Hematopoietic multipotent progenitor cell treated with erythropoietin and hydrocortisone succinate and interleukin-3 and kit ligand, for 8 days (in vitro differentiated cells): ENCODE data around the gene FRMD4B.

Experiments used
- DNase-seq: peaks from one replicate; pipeline ENCODE4 v3.0.0-alpha.2; 2015

FRMD4B gene

DNA sequence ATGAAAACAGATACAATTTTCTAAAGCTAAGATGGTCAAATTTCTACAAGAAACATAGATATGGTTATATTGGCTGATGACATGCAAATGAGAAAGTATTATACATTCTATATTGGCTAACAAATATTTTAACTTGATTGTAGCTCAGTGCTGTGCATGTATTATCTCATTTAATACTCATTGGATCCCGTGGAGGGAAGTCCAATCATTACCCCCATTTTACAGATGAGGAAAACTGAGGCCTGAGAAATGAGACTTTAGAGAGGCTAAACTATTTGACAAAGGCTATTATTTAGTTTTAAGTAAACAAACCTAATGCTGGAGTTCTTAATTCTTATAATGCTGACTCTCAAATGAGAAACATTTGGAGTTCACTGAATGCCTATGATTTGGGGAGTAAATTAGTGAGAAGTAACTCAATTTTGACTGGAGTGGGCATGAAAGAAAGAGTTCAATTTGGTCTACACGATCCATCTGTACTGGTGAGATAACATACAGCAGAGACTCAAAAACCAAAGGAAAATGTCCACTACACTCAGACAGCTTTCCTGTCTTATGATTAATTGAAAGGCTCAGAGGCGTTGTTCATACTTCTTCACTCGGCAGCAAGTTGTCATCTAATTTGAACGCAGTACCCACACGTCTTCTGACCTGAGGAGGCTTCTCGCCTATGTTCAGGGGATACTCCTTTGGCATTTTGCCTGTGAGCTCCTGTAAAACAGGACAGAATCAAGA is 191.3 kb downstream of the FRMD4B start:
- DNase-seq: no peak

DNA sequence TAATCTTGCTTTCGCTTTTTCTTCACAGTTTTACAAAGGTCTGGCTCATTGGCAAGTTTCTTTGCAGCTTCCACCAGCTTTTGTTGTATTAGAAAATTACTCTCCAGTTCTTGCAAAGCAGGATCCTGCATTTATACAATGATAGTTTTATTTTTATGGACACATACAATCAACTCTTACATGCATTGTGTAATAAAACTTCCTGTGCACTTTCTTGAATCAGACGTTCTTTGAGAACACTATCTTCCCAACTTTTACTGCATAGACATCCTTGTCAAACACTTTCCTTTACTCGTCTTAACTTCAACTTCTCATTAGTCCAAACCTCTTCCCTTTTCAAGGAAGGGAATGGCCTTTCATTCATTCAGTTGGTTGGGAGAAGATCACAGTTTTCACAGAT is 192.1 kb downstream of the FRMD4B start:
- DNase-seq: no peak

DNA sequence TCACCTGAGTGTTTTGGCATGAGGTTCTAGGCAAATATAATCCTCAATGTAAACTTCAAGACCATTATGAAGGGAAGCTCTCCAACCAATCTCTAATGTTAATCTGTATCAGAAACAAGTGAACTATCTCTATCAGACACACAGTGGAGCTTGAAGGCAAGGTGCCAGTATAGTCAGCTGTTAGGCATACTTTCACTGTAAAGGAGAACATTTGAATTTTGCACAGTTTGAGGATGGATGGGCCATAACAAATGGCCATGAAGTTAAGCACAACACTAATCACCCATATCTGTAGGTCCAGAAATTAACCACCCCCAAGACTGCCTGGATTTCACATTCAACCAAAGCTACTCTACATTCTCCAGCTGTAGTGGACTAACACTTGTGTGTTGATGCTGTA is 194.4 kb downstream of the FRMD4B start:
- peak; percentile 6 for DNase-seq

DNA sequence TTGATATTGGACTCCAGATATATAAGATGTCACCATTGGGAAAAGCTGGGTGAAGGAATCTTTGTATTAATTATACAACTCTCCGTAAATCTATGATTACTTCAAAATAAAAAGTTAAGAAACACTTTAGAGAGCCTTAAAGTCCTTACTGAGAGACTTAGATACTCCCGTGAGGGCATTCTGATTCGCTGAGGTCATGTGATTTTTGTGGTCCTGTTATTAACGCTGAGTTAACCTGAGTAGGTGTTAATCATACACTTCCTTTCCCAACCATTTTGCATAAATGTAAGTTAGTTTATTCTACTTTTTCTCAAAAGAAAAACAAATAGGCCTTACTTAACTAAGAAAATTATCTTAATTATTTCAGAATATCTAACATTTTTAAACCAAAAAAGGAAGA is 196.4 kb downstream of the FRMD4B start:
- DNase-seq: no peak

DNA sequence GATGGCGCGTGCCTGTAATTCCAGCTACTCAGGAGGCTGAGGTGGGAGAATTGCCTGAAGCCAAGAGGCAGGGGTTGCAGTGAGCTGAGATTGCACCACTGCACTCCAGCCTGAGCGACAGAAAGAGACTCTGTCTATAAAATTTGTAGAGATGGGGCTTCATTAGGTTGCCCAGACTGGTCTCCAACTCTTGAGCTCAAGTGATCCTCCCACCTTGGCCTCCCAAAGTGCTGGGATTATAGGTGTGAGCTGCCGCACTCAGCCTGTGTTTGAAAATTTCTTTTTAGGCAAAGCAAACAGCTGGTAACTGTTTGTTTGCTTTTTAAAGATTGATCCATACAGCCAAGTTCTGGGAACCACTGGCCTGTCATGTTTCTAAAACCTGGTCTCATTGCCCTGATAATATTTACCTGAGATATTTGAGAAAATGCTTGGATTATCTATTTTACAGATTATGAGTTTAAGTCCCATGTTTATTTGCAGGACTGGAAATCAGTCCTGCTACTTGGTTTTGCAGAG is 199.3 kb downstream of the FRMD4B start:
- no peak for DNase-seq

DNA sequence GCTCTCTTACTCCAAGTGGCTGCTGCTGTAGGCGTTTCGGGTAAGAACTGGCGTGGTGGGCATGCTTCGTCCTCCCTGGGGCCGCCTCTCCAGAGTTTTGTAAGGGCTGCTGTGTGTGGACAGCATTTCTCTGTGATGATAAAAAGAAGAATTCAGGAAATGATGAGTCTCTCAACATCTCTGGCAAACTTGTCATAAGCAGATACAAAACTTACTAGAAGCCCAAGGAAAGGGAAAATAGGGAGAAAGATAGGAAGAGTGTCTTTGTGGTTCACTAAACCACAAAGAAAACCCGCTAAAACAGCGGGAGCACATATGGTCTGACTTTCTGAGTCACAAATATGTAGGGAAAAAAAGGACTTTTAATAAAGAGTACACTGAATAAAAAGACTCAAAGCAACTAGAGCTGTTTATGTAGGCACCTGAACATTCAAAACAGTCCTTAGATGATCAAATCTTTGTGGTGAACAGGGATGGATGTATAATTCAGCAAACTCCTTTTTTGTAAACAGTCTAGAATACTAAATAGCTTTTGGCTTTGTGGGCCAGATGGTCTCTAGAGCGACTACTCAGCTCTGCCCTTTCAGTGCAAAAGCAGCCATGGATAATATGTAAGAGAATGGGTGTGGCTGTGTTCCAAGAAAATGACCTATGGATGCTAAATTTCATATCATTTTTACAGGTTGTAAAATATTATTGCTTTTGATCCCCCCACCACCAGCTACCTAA is 203.1 kb downstream of the FRMD4B start:
- no peak for DNase-seq

DNA sequence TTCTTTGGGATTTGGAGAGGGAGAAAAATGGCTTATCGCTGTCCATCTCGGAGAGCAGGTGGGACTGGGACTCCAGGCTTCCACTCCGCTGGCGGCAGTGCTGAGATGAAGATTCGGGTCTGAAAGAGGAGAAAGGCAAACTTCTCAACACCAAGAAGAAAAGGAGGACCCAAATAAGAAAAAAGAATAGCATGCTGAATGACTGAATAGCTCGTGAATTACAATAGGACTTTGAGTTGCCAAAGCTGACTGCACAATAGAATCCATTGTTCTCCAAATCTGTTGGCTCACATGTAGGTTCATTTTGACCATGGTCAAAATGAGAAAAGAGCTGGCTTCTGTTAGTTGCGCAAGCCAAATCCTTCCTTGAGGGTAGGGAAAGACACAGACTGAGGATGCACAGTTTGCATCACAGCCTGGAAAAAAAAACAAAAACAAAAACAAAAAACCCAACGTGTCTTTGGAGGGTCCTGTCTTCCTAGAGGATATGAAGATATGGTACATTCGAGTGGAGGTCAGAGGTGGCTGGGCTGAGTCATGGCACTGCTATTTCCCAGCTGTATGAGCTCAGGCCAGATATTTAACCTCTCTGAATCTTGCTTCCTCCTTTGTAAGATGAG is 204.2 kb downstream of the FRMD4B start:
- no peak for DNase-seq

DNA sequence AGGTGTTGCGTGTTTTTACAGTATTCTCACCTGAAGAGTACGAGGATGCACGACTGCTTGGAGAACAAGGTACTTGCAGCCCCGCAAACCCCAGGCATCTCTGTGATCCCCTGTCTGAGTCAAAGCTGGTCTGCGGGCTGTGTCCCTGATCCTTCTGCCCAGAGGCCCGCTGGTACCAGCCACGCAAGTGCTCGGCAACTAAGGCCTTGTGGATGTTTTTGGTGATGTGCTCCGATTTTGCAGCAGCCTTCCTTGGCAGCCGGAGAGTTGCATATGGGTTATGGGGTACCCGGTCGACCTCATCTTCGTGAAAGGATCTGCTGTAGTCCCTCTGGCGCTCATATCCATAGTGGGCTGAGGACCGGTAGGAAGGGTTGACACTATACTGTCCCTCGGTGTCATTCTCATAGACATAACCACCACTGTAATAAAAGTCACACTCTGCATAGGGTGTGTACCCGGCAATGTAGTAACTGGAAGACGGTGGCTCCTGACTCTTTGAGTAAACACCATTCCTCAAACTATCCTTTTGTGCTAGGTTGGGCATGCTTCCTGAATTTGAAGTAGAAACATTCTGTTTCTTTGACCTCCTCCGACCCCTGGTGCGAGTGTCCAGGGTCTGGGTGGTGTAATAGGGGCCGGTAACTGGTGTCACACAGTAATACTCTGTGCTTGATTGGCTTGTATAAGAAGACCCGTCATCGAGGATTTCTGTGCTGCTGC is 204.9 kb downstream of the FRMD4B start:
- DNase-seq: no peak

DNA sequence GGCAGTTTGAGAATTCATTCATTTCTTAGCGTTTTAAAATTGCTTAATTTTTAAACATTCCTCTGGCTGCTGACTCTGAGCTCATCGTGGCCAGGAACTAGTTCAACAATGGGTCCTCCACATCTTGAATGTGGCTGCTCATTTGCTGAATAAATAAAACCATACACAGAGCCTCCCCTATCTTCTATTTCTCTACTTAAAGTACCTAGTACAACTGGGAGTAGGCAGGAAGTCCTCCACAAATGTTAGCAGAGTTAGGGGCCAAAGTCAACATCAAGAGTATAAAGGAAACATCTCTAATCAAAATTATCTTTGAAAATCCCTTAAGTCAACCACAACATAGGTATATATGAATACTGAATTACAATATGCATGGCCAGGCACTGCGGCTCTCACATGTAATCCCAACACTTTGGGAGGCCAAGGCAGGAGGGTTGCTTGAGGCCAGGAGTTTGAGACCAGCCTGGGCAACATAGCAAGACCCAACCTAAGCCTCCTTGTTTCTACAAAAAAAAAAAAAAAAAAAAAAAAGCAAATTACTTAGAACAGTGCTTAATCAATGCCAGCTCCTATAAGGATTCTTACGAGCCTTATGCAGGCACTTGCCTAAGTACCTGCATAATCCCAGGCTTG is 206.0 kb downstream of the FRMD4B start:
- no peak for DNase-seq

DNA sequence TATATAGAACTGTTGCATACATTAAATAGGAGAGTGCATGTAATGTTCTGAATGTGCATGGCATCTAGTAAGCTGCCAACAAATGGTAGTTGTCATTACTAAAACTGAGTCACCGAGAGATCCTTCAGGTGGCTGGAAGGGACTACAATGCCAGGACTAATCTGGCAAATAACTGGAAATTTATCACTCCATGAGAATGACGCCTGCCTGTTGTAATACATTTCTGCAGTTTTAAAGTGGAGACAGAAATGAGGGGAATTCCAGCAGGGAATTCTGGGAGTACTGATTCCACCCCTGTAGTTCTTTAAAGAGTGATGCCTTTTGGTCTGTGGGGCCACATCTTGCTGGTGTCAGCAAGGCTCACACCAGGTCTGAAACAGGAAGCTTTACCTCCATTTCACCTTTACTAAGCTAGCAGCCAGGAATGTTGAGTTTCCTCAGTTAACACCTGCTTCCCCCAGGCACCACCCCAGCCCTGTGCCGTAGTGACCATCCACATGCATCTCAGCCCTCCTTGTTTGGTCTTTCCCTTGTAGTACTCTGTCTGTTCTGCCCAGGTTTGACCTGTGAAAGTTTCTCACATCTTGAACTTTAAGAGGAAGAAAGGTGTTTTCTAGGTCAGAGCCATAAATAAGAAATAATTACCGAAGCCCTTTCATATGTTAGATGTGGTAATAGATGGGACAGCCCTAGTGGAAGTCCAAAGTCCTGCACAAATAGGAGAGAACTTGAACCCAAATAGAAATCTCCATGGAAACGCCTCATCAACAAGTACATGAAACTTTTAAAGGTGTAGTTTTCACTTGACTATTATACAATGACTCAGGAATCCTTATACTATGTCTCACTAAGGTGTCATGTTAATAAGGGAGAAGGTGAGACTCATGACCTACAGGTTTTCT is 206.8 kb downstream of the FRMD4B start:
- DNase-seq: no peak

DNA sequence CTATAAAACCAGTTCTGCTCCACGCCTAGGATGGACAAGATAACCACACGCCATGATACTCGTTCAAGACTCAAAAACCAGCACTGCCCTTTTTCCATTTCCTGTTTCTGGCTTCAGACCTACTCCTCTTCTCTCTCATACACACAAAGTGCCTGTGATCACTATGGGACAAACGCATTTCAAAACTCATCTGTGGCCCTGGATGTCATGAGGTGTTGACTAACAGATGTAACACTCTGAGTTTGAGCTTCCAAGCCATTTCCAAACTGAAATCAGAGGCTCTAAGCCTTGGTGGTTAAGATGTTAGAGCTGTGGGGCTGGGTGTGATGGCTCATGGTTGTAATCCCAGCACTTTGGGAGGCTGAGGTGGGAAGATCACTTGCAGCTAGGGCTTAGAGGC is 207.8 kb downstream of the FRMD4B start:
- no peak for DNase-seq

DNA sequence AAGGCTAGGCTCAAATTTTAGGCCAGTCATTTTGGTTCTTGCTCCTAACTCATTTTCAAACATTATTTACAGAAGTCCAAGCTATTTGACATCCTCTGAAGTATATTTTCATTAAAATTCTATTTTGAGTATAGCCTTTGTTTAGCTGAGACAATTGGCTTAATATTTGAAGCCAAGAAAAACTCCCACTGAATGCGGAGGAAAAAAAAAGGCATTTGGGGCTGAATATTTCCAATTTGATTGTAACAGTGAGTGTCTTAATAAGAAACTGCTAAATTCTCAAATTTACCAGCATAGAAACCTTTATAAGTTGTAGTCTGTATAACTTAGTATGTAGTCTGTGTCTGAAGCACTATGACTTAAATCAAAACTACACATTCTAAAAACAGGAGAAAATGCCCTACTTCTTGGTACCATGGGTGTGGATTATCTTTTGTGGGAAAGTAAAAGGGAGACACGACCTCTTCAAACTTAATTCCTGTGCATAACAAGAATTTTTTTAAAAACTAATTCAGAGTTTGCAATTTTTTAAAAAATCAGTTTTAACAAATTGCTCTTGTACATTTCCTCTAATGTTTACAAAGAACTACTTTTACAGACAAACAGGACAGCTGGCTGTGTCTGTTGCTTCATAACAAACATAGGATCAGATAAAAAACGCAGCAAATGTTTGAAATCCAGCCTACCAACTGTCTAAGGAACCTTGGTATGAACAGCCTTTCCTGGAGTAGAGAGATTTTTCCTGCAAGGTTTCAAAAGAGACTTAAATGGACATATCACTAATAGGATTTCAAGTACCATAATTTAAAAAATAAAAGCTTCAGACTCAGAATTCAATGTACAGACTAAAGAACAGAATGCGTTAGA is 210.8 kb downstream of the FRMD4B start:
- DNase-seq: no peak

DNA sequence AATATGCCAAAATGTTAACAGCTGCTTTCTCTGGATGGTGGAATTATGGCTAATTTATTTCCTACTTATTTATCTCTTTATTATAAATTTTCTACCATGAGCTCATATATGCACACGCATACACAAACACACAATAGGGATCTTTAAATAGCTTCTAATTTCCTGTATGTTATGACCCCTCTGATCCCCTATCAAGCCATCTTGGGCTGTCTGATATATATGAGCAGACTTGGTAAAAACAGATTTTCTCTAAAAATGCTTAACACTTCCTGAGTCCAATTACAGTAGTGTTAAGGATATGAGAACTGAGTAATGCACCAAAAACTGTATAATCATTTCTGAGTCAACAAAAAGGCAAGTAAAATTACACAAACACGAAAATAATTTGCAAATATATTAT is 211.4 kb downstream of the FRMD4B start:
- no peak for DNase-seq

DNA sequence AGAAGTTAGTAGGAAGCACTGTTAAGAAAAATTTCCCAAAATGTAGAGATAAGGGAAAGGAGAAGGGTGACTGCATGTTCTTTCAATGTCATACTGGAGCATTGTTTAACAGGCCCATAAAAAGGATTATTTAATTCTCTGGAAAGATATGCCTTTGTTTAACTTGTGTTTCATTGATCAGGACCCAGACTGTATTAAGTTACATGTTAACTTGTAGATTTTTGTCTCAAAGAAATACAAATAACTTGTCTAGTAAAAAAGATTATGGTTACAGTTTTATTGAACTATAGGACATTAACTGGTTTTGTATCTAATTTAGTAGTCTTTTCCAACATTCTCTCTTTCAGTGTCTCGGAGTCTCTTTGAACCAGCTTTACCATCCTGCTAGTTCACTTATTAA is 213.8 kb downstream of the FRMD4B start:
- DNase-seq: no peak

DNA sequence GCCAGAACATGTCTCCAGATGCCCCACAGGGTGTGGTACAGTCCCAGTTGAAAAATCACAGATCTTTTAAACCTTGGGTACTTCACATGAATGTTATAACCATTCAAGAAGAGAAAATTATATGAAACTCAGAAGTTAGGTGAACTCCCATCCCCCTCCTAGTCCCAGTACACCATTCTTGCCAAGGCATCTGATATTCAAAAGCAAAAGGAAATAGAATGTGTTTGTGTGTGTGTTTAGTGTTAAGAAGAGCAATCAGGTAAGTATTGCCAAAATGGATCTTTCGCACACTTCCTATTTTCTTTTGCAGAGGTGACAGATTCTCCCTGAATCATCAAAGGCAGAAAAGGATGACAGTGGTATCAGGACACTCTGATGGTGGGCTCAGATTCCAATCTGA is 219.4 kb downstream of the FRMD4B start:
- DNase-seq: no peak

DNA sequence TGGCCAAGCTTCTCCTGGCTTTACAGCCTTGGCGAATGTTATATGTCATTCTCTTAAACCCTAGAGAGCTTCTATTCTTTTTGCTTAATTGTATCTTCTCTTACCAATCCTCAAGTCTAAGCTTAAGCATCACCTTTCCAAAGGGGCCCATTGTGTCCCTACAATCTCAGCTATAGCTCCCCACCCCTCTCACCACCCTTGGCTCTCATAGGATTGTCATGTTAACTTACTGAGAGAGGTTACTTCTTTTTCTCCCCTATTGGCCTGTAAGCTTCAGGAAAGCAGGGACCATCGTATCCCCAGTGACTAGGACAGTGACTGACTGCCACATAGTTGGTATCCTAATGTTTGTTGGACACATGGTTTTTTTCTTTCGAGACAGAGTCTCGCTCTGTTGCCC is 220.1 kb downstream of the FRMD4B start:
- no peak for DNase-seq

DNA sequence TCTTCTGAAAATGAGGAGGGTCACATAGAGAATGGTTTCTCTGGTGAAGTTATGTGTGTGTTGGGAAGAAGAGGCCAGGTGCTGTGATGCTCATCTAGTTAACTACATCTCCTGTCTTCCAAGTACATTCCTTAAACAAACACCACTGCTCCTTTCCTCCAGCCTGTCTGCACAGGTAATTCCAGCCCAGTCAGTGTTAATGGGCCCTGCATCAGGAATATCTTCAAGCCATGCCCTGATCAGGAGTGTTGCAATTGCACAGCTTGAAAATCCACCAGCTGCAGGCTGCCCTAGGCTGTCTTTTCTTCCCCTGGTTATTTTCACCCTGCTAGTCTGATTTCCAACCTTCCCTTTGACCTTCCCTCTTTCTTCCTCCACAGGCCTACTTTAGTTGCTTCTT is 221.6 kb downstream of the FRMD4B start:
- DNase-seq: no peak

DNA sequence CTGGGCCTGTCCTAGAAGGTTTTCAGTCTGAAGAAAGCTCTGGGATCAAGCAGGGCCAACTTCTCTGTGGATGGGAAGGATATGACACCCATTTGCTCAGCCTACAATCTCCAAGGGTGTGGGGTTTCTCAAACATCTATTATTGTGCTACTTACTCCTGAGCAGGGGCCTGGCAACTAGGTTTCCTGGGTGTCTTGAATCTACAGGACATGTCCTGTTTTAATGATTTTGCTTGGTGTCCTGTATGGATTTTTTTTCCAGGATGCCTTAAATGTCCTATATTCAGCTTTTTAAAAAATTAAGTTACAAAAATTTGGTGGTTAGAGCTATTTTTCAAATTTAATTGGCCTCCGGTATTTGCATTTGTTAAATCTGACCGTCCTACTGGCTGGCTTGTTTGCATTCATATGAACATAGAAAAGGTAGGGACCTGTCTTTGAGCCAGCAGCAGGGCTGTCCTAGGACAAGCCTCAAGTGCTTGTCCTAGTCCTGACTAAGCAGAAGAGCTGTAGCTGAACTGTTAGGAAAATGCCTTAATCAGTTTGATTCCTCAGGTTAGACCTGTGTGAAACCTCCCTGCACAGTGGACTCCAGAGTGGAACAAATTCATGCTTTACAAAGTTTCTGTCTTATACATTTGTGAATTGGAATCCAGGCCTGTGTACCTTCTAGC is 223.4 kb downstream of the FRMD4B start:
- no peak for DNase-seq

DNA sequence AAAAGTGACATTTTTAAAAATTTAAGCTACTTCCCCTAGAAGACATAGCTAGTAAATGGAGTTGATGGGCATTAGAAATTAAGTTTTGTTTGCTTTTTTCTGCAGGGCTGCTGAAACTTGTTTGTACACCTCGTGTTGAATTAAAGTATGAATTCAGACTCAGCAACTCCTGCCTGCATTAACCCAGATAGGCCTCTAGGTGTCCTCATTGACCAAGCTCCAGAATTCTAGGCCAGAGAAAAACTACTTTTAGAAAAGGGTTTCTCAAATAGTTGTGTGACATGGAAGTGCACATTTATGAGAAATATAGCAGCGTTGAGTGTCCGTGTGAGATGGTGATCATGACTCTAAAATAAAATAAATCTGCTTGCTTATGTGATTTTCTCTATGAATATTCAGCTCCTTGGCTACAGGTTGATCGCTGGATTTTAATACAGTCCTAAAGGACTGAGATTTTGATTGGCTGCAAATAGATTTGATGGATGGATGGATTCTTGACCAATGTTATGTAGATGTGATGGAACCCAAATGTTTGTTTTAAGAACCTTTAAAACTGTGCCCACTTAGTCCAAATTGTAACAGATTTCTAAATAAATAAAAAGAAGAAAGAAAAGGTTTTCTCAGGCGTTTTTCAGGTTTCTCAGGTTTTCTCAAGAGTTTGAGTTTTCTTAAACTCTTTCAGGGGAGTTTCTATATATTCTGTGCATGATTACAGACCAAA is 224.1 kb downstream of the FRMD4B start:
- peak; percentile 59 for DNase-seq
